Lower leg skin (tissue), 3 donors: ENCODE data around the gene ANKMY2.

Experiments used
- CTCF ChIP-seq, 3 donors: fragments of 450-650 bp; IDR thresholded peaks; one replicate each; pipeline ENCODE4 v1.5.1; 2016; ENCODE audit warnings: antibody characterized with exemption in 3 of 3, mild to moderate bottlenecking in 3 of 3, moderate library complexity in 2 of 3
- POLR2A ChIP-seq, 2 donors: fragments of 450-650 bp; IDR thresholded peaks; one replicate each; pipeline ENCODE4 v1.6.1; 2016 to 2017; ENCODE audit warnings: antibody characterized with exemption in 2 of 2, mild to moderate bottlenecking in 1 of 2, moderate library complexity in 1 of 2

- TF ChIP-seq CTCF (IDR thresholded peaks at IDR 0.05) (no peak), POLR2A (IDR thresholded peaks at IDR 0.05) (no peak)
These were observed 83.6 kb downstream of the ANKMY2 start for GRCh38 chr7:16561943-16562342.
